Epidermal melanocyte (primary cell): ENCODE data around the gene TFIP11.

Experiments used
- DNase-seq: peaks from one replicate; pipeline ENCODE4 v3.0.0; 2011; ENCODE audit warnings: low spot score; ENCODE audit not compliant: insufficient read length

Gene TFIP11

DNA sequence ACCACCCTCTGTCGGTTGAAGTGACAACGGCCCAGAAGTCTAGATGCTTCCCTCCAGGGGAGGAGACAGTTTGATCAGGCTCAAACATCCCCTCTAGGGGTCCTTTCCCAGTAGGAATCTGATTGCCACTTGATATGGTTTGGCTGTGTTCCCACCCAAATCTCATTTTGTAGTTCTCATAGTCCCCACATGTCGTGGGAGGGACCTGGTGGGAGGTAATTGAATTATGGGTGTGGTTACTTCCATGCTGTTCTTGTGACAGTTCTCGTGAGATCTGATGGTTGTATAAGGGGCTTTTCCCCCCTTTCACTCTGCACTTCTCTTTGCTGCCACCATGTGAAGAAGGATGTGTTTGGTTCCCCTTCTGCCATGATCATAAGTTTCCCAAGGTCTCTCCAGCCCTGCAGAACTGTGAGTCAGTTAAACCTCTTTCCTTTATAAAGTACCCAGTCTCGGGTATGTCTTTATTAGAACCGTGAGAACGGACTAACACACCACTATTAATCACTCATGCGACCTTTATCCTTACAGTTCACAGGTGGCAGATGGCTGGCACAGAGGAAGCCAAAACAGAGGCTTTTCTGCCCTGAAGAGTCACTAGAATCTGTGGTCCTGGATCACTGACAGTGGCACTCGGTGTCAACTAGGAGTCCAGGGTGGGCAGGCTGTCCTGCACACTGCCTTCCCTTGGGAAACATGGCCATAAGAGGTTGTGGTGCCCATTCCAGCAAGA lies 61.7 kb downstream of the TFIP11 start:
- DNase-seq, result no peak

DNA sequence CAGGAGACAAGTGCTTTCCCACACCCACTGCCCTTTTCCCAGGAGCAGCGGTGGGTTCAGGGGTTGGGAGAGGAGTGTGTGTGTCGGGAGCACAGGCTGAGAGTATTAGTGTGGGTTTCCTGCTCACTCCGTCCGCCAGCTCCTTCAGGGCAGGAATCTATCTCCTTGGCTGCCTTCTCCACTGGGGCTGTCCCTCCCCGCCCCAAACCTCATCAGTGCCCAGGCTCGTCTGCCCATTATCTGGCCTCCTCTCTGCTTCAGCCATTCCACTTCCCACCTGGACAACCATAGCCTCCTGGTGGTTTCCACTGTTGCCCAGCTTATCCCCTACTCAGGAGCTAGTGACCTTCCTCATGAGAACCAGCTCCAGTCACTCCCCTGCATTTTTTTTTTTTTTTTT lies 63.3 kb downstream of the TFIP11 start:
- DNase-seq, result no peak

DNA sequence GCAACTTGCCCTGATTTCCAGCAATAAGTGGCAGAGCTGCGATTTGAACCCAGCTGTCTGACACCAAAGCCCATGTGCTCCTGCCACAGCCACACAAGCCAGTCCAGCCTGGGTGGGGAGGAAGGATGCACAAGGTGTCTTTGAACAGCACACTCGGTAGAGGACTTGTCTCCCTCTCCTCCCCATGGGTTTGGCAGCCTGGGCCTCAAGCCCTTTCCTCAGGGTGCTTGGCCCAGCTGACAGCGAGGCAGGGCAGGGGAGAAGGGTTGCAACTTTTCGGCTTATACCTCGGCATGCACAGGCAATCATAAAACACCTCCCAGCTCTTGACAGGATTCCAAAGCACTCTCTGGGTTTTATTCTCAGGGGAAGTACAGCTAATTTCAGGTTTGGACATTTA lies 63.9 kb downstream of the TFIP11 start:
- no peak for DNase-seq

DNA sequence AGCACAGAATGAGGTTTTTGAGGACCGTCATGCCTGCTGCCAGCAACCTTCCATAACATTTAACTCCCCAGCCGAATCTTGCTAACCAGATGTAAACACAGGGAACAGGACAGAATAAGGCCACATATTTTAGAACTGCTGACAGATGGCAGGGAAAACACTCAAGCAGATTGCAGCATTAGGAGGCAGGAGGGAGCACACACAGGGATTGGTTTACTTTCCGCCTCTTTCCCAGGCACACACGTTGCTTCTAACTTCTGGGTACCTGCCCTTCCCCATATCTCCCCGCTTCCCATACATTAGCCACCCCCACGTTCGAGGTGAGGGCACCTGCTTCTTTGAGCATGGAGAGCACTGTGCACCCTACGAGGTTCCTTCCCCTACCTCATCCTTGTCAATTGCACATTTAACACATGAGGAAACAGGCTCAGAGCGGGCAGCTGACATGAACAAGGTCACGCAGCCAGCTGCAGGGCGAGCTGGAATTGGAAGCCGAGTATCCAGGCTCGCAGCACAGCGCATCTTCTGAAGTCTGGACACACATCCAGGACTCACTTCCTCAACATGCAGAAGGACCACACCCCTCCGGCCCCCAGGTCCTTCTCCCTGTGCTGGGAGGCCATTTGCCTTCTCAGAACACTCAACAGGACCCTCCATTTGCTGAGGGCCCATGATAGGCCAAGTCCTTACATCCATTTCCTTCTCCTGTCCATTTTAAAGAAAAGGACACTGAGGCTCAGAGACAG lies 64.5 kb downstream of the TFIP11 start:
- no peak for DNase-seq

DNA sequence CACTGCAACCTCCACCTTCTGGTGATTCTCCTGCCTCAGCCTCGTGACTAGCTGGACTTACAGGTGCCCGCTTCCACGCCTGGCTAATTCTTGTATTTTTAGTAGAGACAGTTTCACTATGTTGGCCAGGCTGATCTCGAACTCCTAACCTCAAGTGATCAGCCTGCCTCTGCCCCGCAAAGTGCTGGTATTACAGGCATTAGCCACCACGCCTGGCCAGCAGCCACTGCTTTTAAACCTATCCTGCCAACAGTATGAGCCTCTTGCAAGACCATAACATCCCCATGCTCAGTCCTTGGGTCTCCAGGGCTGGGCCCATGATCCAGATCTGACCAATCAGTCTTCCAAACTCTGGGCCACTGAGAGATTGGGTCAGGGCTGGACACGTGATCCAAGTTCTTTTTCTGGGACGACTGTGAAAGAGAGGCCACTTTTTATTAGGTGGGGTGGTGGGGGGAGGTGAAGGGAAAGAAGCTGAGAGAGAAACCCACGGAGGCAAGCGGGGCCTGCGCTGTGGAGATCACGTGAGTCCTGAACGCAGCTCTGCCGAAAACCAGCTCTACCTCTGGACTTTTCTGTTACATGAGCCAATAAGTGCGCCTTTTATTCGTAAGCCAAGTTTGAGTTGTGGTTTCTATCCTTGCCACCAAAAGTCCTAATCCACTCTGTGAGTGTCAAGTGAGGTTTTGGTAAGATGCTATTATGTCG lies 65.3 kb downstream of the TFIP11 start:
- no peak for DNase-seq

DNA sequence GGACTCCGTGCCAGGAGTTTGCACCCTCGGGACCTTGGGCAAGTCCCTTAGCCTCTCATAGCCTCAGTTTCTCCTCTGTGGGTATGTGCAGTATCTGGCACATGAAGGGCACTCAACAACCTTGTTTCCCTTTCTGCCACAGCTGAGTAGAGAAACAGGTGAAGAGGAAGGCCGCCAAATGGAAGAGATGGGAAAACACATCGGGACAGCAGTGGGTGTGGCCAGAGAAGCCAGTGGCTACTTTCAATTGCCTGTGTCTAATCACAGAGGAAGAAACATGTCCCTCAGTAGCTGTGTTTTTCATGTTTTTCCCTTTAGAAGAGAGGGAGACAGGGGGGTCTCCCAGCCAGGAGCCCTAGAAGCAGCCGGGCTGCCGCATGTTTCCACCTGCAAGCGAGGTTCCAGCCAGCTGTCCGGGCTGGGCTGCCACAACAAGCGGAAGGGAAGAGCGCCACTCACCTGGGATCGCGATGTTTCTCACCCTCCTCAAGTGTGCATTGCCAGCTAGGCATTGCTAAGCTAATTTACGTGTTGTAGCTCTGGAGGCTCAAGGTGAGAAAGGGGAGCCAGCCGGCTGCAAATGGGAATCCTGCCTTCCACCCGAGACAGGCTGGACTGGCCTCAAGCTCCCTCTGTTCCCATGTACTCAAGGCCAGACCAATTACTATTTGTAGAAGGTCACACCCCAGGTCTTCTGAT lies 66.5 kb downstream of the TFIP11 start:
- no peak for DNase-seq

DNA sequence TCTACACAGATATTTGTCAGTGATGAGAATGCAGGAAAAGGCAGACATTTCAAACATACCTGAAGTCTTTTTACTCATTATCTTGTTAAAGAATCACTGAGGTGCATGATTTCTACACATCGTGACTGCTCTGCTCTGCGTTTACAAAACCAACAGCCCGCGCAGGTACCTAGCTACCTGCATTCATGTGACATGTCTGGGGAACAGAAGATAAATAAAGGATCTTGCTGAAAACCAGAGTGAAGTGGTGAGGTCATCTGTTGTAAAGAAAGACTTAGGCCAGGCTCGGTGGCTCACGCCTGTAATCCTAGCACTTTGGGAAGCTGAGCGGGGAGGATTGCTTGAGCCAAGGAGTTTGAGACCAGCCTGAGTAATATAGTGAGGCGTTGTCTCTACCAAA lies 67.5 kb downstream of the TFIP11 start:
- DNase-seq, result no peak

DNA sequence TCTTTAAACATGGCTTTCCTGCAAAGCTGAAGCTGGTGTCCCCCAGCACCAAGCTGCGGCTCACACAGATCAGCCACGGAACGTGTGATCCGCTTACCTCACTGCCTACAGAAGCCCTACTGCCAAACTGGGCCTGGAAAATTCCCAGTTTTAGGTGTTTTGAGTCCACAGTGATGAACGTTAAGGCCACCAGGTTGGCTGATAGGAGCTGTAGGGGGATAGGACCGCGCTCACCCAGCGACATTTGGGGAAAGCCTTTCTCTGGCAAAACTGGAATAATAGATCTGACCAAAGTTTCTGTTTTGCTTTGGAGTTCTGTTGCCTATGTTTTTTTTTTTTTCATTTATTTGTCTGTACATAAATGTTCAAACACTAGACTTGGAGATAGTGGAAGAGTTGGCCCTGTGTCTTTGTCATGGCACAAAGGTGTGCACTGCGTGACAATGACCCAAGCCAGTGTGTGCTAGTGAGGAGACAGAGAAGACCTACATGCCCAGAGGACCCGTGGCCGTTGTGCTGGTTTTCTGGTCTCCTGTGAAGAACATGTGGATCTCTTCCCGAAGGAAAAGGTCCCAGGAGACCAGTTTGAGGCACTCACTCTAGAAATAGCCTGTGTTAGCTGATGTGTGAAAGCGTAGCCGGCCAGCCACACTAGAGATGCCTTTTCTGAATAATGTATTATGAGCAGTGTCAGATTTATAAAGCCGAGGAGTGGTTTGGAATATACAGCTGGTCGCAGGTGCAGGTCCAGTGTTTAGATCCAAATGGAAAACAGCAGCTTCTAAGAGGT lies 68.2 kb downstream of the TFIP11 start:
- DNase-seq, result no peak

DNA sequence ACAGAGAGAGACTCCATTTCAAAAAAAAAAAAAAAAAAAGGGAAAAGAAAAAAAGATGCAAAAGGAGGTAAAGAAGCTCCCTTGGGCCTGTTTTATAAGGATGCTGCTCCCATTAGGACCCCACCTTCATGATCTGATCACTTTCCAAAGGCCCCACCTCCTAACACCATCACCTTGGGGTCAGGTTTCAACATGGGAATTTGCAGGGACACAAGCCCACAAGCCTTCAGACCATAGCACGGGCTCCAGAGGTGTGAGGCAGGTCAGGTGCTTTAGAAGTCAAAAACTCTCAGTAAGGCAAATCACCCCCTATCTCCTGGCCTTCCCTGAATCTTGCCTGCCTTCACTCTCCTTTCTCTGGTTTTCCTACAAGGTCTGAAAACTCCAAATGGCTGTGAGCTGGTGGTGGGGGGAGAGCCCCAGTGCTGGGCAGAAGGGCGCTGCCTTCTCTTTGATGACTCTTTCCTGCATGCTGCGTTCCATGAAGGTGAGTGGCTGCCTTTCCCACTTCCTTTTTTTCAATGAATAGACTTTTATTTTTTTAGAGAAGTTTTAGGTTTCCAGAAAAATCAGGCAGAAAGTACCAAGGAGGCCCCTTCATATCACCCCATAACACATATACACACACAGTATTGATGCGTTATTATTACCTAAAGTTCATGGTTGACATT lies 70.1 kb downstream of the TFIP11 start:
- DNase-seq, result no peak
